AG04450 (cell line): ENCODE measurements around the gene METTL8. TPM values are rescaled to one million over a fixed set of nuclear protein-coding genes. Genes with fewer than 3 reads are reported as not detected.

Experiments used
- CTCF ChIA-PET: fragments of 300-600, 350-600 bp; formaldehyde crosslinking; extraction: SDS; loops from one replicate; lab custom pipeline; 2022; ENCODE audit warnings: antibody characterized with exemption, inconsistent platforms; lab: Charles Lee
- POLR2A ChIA-PET: fragments of 350-600 bp; formaldehyde crosslinking; extraction: SDS; loops from one replicate; lab custom pipeline; 2021; ENCODE audit warnings: antibody characterized with exemption, inconsistent platforms; lab: Yijun Ruan, JAX
- DNase-seq: peaks from one replicate; pipeline ENCODE4 v3.0.0-alpha.2; 2011; ENCODE audit warnings: low read depth, low spot score
- H3K27ac ChIP-seq: one replicate; pipeline ENCODE4 v1.5.1; 2012; ENCODE audit warnings: low read depth, low read length, control low read depth
- H3K27me3 ChIP-seq: one replicate; pipeline ENCODE4 v1.6.0; 2012; ENCODE audit warnings: low read length; ENCODE audit not compliant: control insufficient read depth, insufficient read depth
- H3K4me3 ChIP-seq: 2 replicates; pipeline ENCODE4 v1.5.1; 2011; ENCODE audit warnings: mild to moderate bottlenecking, low read depth, low read length, control low read depth
- H3K9me3 ChIP-seq: 2 replicates; pipeline ENCODE4 v1.5.1; 2012; ENCODE audit warnings: low read length; ENCODE audit not compliant: control insufficient read depth, insufficient read depth
- CTCF ChIP-seq: IDR thresholded peaks from 2 replicates; pipeline ENCODE4 v1.5.1; 2011; ENCODE audit warnings: low read depth, low read length, control low read depth, inconsistent platforms
- polyA minus RNA-seq: library from RNA; depleted of rRNA, polyadenylated mRNA; stranded (reverse); fragments of >200 nt; gene quantifications from 2 replicates; pipeline ENCODE4 v1.2.3, GENCODE V29; 2011; rRNA and poly(A)+ RNA removed
- polyA plus RNA-seq: library from polyadenylated mRNA; depleted of rRNA; stranded (reverse); fragments of >200 nt; gene quantifications from 2 replicates; pipeline ENCODE4 v1.2.3, GENCODE V29; 2011; rRNA removed

The METTL8 gene
- polyA plus RNA-seq (16.0 and 25.9 TPM in 2 replicates), polyA minus RNA-seq (11.2 and 14.9 TPM in 2 replicates)

GRCh38 chr2:171433763-171434012, at the start of gene METTL8:
TSS of gene METTL8 (minus strand) at chr2:171433990. CDS start at chr2:171392185, 41,805 bp downstream.
- TF ChIP-seq CTCF = no peak
- ChIA-PET POLR2A (interaction anchor here (0.6 to 1.1 kb wide), 5 partner anchors 17 to 461 kb away, joined by 3 to 7 read pairs (median 4); no protein-coding TSS in a partner anchor), CTCF (interaction anchor here (0.6 to 1.9 kb wide), 6 partner anchors 11 to 461 kb away, joined by 3 to 6 read pairs (median 4); no protein-coding TSS in a partner anchor)
- Histone ChIP-seq H3K27me3 (no peaks in the 10 kb centered on the region), H3K9me3 (peaks cover 19% of the 10 kb centered on the region), H3K27ac (peak within 1 kb of the TSS; percentile 93), H3K4me3 (peak within 1 kb of the TSS; percentile 91)
- no peak for DNase-seq

DNA sequence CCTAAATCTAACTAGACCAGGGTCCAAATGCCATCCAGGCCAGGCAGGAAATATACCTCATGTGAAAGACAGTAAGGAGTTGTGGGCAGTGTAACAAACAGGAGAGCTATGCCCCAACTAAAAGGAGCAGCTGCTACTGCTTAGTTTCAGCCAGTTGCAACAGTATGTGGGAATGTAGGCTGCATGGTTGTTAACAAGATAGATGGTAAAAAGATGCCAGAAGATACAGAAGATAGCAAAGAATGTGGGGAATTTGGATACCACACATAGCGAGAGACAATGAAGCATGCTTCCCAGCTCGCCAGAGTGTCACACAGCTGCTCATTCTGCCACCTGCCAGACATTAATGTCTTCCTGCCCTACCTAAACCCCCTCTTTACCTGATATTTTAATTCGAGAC, 49.1 kb upstream of the METTL8 start:
- no peak overlapping the region for H3K4me3 ChIP-seq
- no peak for TF ChIP-seq CTCF
- H3K9me3 ChIP-seq = no peaks in the 10 kb centered on the region
- no peaks in the 10 kb centered on the region for H3K27me3 ChIP-seq
- no peak overlapping the region for H3K27ac ChIP-seq
- ChIA-PET CTCF (interaction anchor here (1.0 kb wide), 1 partner anchor 644 kb away, joined by 3 read pairs; no protein-coding TSS in a partner anchor), POLR2A (interaction anchor here (0.7 to 1.1 kb wide), 2 partner anchors 49 to 189 kb away, joined by 3 read pairs; partner anchors contain the start of genes DCAF17 and METTL8)
- no peak for DNase-seq

DNA sequence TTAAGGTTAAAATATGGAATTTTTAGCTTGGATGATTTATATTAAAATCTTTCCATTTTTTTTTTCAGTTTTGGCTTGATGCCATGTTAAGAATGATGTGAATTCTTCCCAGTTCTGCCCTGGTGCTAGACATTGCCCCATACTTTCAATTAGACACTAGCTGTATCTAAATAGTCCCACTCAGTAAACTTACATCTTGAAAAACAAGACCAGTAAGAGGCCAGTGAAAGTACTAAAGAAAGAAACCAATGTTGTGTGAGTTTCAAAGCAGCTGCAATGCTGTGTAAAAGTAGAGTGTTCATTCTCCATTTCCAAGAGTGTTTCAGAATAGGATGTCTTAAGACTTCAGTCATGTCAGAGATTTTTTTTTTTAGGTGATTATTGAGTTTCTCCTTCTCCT, 48.5 kb upstream of the METTL8 start:
- no peaks in the 10 kb centered on the region for H3K27me3 ChIP-seq
- no peak overlapping the region for H3K27ac ChIP-seq
- CTCF ChIA-PET = interaction anchor here (1.0 kb wide), 1 partner anchor 645 kb away, joined by 3 read pairs; no protein-coding TSS in a partner anchor
- DNase-seq = no peak
- POLR2A ChIA-PET = interaction anchor here (0.7 kb wide), 1 partner anchor 189 kb away, joined by 3 read pairs; no protein-coding TSS in a partner anchor
- H3K9me3 ChIP-seq = no peaks in the 10 kb centered on the region
- no peak overlapping the region for H3K4me3 ChIP-seq
- no peak for TF ChIP-seq CTCF

- TF ChIP-seq CTCF = no peak
- no peaks in the 10 kb centered on the region for H3K9me3 ChIP-seq
- CTCF ChIA-PET = no interaction called here
- H3K4me3 ChIP-seq = no peak overlapping the region
- POLR2A ChIA-PET = no interaction called here
- no peaks in the 10 kb centered on the region for H3K27me3 ChIP-seq
- H3K27ac ChIP-seq = no peak overlapping the region
- no peak for DNase-seq
Observed at GRCh38 chr2:171480908-171481307, 47.1 kb upstream of the METTL8 start.

GRCh38 chr2:171479154-171479814, 45.5 kb upstream of the METTL8 start:
- ChIA-PET CTCF (no interaction called here), POLR2A (interaction anchor here (1.5 kb wide), 1 partner anchor 45 kb away, joined by 5 read pairs; the partner anchor contains the start of genes DCAF17 and METTL8)
- no peak overlapping the region for H3K4me3 ChIP-seq
- no peaks in the 10 kb centered on the region for H3K27me3 ChIP-seq
- H3K9me3 ChIP-seq = no peaks in the 10 kb centered on the region
- DNase-seq = no peak
- H3K27ac ChIP-seq = no peak overlapping the region
- no peak for TF ChIP-seq CTCF
